ENCODE measurements around the gene ACOT11. TPM values are rescaled to one million over a fixed set of nuclear protein-coding genes. Genes with fewer than 3 reads are reported as not detected.
"Not testable (repeated sequence)": the region's sequence is repeated elsewhere in the genome, so short reads cannot be mapped to it uniquely, and the experiment has no call there.

Gene ACOT11
- total and polyA plus RNA-seq, 9 of the 15 experiments (the other 6 are each of a cell fraction or from before 2014, with no cell fraction given) = 0.04 to 1.2 (median 0.64) TPM; not detected in 2

- BruUV-seq (replicated peaks); H3K4me3 ChIP-seq; CTCF ChIA-PET (ENCODE audit: low intra/inter-chr PET ratio); POLR2A ChIA-PET; intact Hi-C loops (cut with micrococcal nuclease); H3K27me3 ChIP-seq (ENCODE audit: control insufficient read depth in 2 of 2, insufficient read depth in 2 of 2, low read length in 2 of 2); in situ Hi-C loops (cut with MboI); H4K20me1 ChIP-seq (replicated peaks; ENCODE audit: control insufficient read depth, insufficient read depth, low read length); H3K9me3 ChIP-seq (replicated peaks; ENCODE audit: control insufficient read depth, insufficient read depth, low read depth, low read length); H3K4me2 ChIP-seq (ENCODE audit: insufficient read depth, low read length); H3K79me2 ChIP-seq (ENCODE audit: control insufficient read depth, insufficient read depth, low read length); H3K9me1 ChIP-seq (ENCODE audit: control insufficient read depth, insufficient read depth, low read length); H3K36me3 ChIP-seq (ENCODE audit: control insufficient read depth, insufficient read depth, low read length); H3K9ac ChIP-seq (ENCODE audit: insufficient read depth in 1 of 2, low read depth in 2 of 2, low read length in 2 of 2): not testable (repeated sequence)
- WGBS (ENCODE audit: insufficient coverage, low coverage, missing lambda C conversion rate) = 7% methylated on average over 11 of the region's 14 CpGs
- Histone ChIP-seq H3K4me1 (replicated peaks in 1 of 2; ENCODE audit: control insufficient read depth in 2 of 2, insufficient read depth in 2 of 2, low read length in 2 of 2) (peaks cover 5 to 15% of the 10 kb centered on the region in 2 experiments), H2AFZ (ENCODE audit: low read depth, low read length) (peak overlapping the region; percentile 73), H3K27ac (ENCODE audit: extremely low read depth, low read depth, low read length) (peak overlapping the region; percentile 51; the same call in 1 of the 3 replicates)
- FAIRE-seq (peak; percentile 48), DNase-seq (ENCODE audit: extremely low read depth in 1 of 4, low spot score in 3 of 4) (peak in 2 of 4 experiments; percentile 1 to 45), ATAC-seq (peak; percentile 62)
- TF ChIP-seq SMARCA4 (IDR thresholded peaks at IDR 0.05) (peak; percentile 76; the same call in 1 of the 2 replicates), CBFA2T3 (IDR thresholded peaks at IDR 0.05) (peak; percentile 77), TEAD1 (CRISPR knock-in tag; IDR thresholded peaks at IDR 0.05) (peak in 1 of 2 experiments; percentile 16; a peak in 1 of 4 replicates), MTA2 (IDR thresholded peaks at IDR 0.05; ENCODE audit: low read depth) (peak; percentile 28; the same call in 1 of the 2 replicates), DDX20 (tag; IDR thresholded peaks at IDR 0.05; ENCODE audit: low read depth) (0 out of 2 replicates have a peak, but pooled peaks have one; percentile 32), CREB3 (tag; conservative IDR thresholded peaks at IDR 0.05; ENCODE audit: low read depth) (0 out of 2 replicates have a peak, but pooled peaks have one; percentile 65), TAL1 (IDR thresholded peaks at IDR 0.05) (peak; percentile 58), BCOR (IDR thresholded peaks at IDR 0.05) (peak; percentile 13; the same call in 1 of the 2 replicates), CTBP1 (IDR thresholded peaks at IDR 0.05; ENCODE audit: borderline replicate concordance) (peak; percentile 81)
- TF ChIP-seq, protein P1, sequence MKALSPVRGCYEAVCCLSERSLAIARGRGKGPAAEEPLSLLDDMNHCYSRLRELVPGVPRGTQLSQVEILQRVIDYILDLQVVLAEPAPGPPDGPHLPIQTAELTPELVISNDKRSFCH (CRISPR knock-in tag; IDR thresholded peaks at IDR 0.05) = not testable (repeated sequence)
- TF ChIP-seq, protein P1 (tag; IDR thresholded peaks at IDR 0.05) = peak; percentile 84; the same call in 1 of the 2 replicates
- TF ChIP-seq, protein P2, sequence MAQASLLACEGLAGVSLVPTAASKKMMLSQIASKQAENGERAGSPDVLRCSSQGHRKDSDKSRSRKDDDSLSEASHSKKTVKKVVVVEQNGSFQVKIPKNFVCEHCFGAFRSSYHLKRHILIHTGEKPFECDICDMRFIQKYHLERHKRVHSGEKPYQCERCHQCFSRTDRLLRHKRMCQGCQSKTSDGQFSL (CRISPR knock-in tag; IDR thresholded peaks at IDR 0.05) = not testable (repeated sequence)
- TF ChIP-seq, protein P2 (tag; IDR thresholded peaks at IDR 0.05) = peak in 1 of 2 experiments; percentile 80; a peak in 2 of 4 replicates
These were observed 88.7 kb downstream of the ACOT11 start for GRCh38 chr1:54636461-54637446.
